ELR (cell line): ENCODE measurements around the gene GLB1L3.
A peak's percentile ranks its signal among the peaks of the same experiment; 100 is the strongest.

ENCODE experiments used
- DNase-seq: peaks from one replicate; pipeline ENCODE4 v3.0.0-alpha.2; 2015; ENCODE audit warnings: low read depth

Gene GLB1L3

GRCh38 chr11:134275534-134276395, at the start of gene GLB1L3:
GLB1L3 (plus strand) TSS chr11:134276379; CDS start chr11:134276741, 362 bp downstream.
- peak; percentile 31 for DNase-seq

DNA sequence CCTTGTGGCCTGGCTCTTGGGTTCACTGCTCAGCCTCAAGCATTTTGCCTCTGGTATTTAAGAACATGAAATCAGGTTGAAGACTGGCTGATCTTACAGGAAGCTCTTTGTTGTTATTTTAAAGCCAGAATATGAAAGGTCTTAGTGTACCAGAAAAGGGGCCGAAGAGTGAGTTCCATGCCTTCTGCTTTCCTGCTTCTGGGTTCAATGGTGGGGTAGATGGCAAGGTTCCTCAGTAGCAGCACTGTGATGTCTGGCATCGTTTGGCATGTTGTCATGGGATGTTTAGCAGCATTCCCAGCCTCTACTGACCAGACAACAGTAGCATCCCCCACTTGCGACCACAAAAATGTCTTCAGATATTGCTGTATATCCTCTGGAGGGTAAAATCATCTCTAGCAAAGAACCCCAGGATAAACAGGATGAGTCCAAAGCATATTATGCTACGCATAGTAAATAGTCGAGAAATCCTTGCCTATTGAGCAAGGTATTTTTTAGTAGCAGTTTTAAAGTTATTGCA, 49.3 kb upstream of the GLB1L3 start:
- DNase-seq = peak; percentile 6

DNA sequence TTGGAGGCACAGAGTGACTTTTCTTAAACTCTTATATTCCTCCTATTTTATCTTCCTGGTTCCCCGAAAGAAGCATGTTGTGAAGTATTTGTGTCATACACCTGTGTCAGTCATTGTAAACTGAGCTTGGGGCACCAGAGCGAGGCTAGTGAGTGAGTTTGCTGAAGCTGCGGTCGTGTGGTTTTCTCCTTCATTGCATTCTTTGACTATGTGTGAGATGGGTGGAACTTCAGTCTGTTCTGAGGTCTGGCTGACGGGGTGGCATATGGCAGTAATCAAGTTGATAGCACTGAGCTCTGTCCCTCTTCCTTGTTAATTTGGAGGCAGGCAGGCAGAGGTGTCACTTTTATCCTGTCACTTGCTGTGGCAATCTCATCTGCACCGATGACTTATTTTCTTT, 47.6 kb upstream of the GLB1L3 start:
- DNase-seq = peak; percentile 85

GRCh38 chr11:134229126-134229790, 46.9 kb upstream of the GLB1L3 start:
- DNase-seq = peak; percentile 67

DNA sequence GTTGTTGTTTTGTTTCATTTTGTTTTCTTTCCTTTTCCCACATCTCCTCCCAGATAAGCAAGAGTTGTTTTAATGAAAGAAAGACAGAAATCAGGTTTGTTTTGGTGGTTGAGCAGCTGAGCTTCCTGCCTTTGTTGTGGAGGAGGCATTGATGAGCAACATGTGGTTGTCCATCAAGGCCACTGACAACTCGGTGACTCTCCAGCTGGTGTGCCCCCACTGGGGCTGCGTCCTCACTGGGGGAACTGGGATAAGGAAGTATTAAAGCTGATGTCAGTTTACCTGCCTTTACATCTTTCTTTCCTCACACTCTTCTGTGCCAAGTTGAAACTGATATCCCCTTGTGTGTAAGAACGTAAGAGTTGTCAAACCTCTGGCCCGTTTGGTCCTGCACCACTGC, 45.8 kb upstream of the GLB1L3 start:
- no peak for DNase-seq

DNA sequence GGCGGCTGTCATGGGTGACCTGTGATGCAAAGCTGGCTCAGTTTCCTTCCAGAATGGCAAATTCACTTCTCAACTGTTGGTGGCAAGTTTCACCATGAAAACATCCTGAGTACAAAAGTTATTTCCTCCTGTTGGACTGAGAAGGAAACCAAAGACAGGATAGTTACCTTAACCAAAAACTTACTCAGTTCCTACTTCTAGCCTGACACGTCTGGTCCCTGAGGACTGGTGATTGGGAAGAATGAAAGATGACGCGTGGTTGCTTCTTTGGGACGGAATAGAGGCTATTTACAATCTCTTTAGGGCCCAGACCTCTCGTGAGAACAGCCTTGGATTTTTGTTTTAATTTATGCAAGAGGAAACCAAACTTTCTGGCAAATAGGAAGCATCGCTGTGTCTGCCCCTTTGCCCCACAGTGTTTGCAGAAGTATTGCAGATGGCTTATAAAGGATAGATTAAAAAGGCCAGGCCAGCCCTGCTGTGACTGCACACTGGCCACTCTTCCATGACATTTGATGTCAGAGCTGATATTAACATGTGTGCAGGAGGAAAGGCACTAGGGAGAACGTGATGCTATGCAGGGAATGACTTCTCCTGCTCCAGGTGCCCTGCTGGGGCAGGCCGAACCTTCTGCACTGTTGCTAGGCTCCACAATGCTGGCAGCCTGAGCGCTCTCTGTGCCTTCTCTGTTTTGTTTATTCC, 44.1 kb upstream of the GLB1L3 start:
- no peak for DNase-seq

- no peak for DNase-seq
These were observed 42.4 kb upstream of the GLB1L3 start for GRCh38 chr11:134233729-134234179.

- DNase-seq = no peak
These were observed 40.8 kb upstream of the GLB1L3 start for GRCh38 chr11:134235399-134235798.

DNA sequence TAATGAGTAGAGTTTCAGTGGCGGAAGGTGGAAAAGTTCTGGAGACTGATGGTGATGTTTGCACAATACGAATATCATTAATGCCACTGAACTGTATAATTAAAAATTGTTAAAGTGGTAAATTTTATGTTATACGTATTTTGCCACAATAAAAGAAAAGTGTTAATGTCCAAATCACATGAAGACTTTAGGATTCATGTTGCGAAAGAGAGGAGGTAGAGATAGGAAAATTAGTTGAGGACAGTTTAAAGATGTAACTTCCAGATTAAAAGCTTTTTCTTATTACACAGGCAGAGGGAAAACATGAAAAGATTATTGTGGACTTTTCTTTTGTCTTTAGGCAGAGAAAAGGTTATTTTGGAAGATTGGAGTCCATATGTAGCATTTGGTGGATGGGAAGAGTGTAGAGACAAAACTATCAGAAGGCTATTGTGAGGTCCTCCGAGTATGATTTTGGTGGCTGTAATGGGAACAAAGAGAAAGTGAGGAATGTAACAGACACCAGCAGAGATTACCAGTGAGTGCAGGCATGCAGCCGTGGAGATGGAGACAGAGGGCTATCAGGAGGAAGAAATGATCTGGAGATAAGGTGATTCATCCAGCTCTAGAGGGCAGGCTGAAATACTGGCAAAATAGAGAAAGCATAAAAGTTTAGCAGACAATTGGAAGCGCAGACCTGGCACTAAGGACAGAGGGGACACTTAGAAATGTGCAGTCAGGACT, 39.2 kb upstream of the GLB1L3 start:
- peak; percentile 10 for DNase-seq

GRCh38 chr11:134237557-134237922, 38.6 kb upstream of the GLB1L3 start:
- DNase-seq = no peak

DNA sequence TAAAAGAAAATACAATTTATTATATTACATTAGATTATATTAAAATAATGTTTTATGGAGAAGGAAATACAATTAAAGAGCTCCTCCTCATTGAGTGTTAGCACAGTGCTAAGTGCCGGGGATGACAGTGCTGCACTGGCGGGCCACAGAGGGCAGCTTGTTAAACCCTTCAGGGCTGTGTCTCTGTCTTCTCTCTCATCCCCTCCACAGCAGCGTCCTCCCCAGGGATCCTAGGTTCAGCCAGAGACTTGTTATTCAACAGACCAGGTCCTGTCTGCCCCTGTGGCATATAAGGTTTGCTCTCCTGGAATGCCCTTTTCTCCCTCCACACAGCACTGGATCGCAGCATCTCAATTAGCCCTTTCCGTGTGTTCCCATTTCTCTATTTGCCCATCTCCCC, 37.2 kb upstream of the GLB1L3 start:
- DNase-seq = no peak

GRCh38 chr11:134240592-134240991, 35.6 kb upstream of the GLB1L3 start:
- no peak for DNase-seq

- DNase-seq = no peak
These were observed 33.8 kb upstream of the GLB1L3 start for GRCh38 chr11:134242376-134242775.

- no peak for DNase-seq
These were observed 32.3 kb upstream of the GLB1L3 start for GRCh38 chr11:134243913-134244312.

DNA sequence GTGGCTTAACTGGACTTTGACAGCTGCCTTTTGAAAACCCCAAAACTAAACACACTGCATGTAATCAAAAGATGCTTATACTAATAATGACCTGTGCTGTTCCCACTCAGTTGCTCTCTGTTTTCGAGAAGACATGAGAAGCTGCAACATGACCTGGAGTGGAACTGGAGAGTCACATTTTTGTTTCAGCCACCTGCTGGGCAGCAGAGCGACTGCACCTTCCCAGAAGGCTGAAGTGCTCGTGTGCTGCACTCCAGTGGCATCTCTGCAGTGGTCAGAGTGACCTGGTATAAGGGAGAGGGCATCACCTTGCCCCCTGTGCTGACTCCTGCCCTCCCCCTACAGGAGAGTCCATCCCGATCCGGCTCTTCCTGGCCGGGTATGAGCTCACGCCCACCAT, 31.6 kb upstream of the GLB1L3 start:
- peak; percentile 42 for DNase-seq

- DNase-seq = no peak
These were observed 30.7 kb upstream of the GLB1L3 start for GRCh38 chr11:134245434-134245833.

GRCh38 chr11:134246100-134246499, 30.1 kb upstream of the GLB1L3 start:
- DNase-seq = no peak

GRCh38 chr11:134246678-134247077, 29.5 kb upstream of the GLB1L3 start:
- DNase-seq = no peak

- no peak for DNase-seq
These were observed 27.2 kb upstream of the GLB1L3 start for GRCh38 chr11:134248910-134249480.

DNA sequence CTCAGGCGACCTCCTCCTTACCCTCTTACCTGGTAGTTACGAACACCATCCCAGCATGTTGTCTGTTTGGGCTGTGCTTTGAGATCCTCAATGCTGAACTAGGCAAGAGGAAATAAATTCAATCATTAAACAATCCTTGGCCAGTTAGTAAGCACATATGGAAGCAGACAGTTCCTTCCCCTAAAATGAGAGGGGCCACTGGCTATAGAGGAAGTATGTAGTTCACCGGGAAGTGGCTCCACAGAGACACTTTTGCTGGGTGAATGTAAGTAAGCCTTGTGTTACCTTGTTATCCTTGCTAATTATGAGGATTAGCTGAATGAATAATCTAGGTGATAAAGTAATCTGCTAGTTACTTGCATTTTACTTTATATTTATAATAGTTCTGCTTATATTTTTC, 25.9 kb upstream of the GLB1L3 start:
- no peak for DNase-seq

- DNase-seq = no peak
These were observed 25.5 kb upstream of the GLB1L3 start for GRCh38 chr11:134250675-134251074.
